GM19455 (cell line): Measurements from ENCODE around the gene FBN1.

ENCODE experiments used
- ATAC-seq: cut with Tn5 transposase; IDR thresholded peaks from one replicate; pipeline ENCODE4 v1.9.1; 2021; ENCODE audit not compliant: unreplicated experiment

Gene FBN1

GRCh38 chr15:48522123-48522522 lies 123.4 kb downstream of the FBN1 start:
- ATAC-seq = no peak

GRCh38 chr15:48520376-48521155 lies 124.9 kb downstream of the FBN1 start:
- ATAC-seq = no peak

- no peak for ATAC-seq
Observed at GRCh38 chr15:48516121-48516520, 129.4 kb downstream of the FBN1 start.

GRCh38 chr15:48515500-48515899 lies 130.0 kb downstream of the FBN1 start:
- no peak for ATAC-seq

GRCh38 chr15:48514103-48514816 lies 131.2 kb downstream of the FBN1 start:
- no peak for ATAC-seq

DNA sequence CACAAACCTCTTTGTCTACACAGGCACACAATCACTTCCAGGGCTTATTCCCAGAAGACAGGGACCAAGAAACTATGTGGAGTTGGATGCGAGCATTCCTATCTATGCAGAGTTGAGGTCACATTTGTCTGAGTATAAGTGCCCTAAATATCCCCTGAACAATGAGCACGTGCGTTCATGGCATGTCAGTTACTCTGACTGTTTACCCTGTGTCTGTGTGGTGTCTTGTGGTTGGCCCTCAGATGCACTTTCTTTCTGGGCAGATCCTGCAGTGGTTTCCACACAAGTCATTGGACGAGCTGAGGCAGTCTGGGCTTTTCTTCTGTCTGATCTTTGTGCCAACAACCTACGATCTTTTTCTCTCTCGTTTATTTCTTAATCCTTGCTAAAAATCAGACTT lies 134.5 kb downstream of the FBN1 start:
- ATAC-seq = no peak

- ATAC-seq = peak; percentile 90
Observed at GRCh38 chr15:48507416-48508065, 138.0 kb downstream of the FBN1 start.

DNA sequence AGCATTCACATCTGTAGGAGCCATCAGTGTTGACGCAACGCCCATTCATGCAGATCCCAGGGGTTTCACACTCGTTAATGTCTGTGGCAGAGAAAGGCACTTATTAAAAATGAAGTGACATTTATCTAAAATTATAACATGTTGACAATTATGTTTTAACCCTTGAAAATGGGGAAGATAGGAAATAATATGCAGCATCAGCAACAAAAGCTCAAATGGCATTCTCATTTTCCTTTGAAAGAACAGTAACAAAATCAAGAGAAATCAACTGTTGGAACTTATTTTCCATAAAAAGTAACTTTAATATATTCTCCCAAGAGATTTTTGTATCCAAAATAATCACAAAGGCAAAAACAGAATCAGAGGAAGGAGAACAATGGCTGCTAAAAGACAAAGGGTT lies 140.4 kb downstream of the FBN1 start:
- no peak for ATAC-seq

GRCh38 chr15:48501208-48501607 lies 144.3 kb downstream of the FBN1 start:
- ATAC-seq = no peak

- no peak for ATAC-seq
Observed at GRCh38 chr15:48500595-48500994, 144.9 kb downstream of the FBN1 start.

GRCh38 chr15:48499978-48500377 lies 145.5 kb downstream of the FBN1 start:
- ATAC-seq = no peak

DNA sequence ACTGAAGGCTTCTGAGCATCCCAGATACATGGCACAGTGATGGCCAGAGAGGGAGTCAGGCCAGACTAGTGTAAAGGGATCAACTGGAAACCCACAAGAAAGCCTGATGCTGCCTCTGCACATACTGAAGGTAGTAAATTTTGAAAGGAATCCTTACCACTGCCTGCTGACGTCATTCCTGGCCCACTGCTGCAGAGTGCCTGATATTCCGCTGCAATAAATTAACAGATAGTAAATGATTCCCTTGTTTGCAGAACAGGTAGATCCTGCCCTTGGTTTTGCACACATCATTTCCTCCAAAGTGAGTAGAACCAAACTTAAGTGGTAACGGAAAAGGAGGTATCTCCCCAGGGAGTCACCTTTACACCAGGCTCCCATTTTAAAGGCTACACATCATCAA lies 146.7 kb downstream of the FBN1 start:
- ATAC-seq = no peak

GRCh38 chr15:48494631-48495030 lies 150.9 kb downstream of the FBN1 start:
- ATAC-seq = no peak

DNA sequence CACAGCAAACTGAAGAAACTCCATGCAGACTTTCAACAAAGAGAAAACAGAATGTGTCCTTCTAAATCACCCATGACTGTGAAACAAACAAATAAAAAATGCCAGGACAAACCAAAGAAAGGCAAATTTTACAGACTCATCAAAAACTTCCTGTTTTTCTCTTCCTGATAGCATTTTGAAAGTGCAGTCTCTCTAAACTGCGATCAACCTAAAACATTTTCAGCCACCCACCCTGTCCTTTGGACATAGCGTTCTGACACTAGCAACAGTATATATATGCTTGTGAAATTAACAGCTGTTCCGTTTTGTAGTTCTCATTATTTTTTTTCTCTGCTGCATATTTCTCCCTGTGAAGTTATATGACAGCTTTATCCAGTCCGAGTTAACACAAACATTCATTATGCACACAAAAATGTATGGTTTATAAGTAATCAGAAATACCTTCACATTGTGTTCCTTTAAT lies 151.7 kb downstream of the FBN1 start:
- ATAC-seq = no peak

- no peak for ATAC-seq
Observed at GRCh38 chr15:48493084-48493762, 152.3 kb downstream of the FBN1 start.

GRCh38 chr15:48486228-48486627 lies 159.3 kb downstream of the FBN1 start:
- no peak for ATAC-seq

- ATAC-seq = no peak
Observed at GRCh38 chr15:48481802-48482201, 163.7 kb downstream of the FBN1 start.

DNA sequence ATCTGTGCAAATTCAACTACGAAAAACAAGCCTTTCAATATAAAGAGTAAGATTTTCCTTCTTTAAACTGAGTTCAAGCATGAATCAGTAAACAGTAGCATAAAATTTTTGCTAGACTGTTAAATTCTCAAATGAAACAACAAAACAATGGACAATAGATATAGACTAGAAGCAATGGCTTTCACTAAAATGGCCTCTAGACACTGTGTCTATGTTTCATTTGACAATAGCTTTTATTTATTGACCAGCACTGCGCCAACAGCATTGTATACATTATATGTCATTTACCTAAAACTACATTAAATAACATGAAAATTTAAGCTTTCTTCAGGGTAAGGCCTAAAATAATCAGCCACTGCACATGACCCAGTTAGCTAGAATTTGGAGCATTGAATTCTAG lies 165.8 kb downstream of the FBN1 start:
- no peak for ATAC-seq

DNA sequence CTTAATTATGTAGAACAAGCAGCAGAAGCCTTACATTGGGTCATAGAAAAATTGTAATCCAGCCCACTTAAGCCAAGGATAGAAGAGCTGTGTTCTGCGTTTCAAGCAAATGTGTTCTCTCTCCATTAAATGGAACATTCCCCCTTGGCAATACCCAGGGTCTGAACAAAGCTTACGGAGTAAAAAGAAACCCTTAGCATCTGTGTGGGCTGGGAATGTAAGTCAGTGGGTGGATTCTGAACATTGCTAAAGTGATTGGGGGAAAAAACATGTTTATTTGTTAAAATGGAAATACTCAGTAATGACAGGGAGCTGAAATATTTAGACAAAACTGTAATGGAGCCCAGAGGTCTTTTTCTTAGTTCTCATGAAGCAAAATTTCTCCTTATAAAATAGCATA lies 166.9 kb downstream of the FBN1 start:
- ATAC-seq = no peak

DNA sequence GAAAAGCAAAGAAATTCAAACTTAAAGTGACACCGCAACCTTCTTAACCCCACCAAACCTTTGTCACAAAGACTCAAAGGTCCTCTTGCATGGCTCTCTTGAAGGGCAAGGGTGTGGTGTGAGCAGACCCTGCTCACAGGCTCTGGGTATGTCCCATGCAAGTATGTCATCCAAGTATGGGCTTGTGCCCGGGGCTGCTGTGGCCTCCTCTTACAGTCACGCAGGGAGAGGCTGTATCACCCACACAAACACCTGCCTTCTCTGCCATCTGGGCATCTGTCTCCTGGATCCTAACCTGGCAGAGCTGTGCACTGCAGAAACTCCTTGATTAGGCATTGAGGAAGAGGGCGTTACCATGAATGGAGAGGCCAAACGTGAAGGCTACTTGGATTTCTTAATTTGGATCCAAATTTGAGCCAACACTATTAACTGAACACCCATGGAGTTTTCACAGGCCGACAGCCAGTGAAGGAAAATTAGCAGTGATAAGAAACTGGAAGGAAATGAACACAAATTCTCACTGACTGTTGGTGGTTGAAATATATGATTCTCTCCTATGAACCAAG lies 167.6 kb downstream of the FBN1 start:
- ATAC-seq = no peak
